Measurements from ENCODE around the gene EPHA8. TPM values are rescaled to one million over a fixed set of nuclear protein-coding genes. Genes with fewer than 3 reads are reported as not detected.

The EPHA8 gene
- polyA plus RNA-seq, 1 of the 3 experiments (the other 2 are of a cell fraction) = 0.02 TPM

DNA sequence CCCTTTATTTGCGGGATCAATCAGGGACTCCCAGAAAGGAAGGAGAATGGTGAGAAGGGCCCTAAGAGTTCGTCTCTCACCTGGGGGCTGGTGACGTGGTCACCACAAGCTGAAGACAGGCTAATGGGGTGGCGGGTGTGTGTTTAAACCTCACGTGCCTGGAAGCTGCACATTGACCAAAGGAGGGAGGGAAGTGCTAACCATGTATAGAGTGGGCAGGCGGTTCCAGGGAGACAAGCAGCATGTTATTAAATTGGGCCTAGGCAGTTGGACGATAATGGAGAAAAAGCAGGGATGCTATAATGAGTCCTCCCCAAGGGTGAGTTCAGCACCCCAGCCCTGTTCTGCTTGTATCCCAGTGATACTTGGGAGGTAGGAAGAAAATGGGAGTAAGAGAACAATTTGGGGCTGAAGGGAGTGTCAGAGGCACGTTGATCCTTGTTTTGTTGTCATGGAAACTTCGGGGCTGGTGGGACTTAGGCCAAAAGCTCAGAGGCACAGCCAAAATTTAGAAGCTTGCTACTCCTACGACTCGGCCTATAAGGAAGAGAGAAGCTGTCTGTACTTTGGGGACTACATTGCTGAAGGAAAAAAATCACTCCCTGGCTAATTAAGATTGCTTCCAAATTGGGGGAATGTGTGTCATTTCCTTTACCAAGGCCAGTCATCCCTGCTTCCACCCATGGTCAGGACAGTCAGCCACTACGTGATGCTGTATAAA lies 33.2 kb upstream of the EPHA8 start:
- Histone ChIP-seq H3K9ac (no peak overlapping the region), H3K27me3 (ENCODE audit: insufficient read depth) (no peaks in the 10 kb centered on the region), H4K20me1 (ENCODE audit: insufficient read depth) (no peaks in the 10 kb centered on the region), H3K27ac (ENCODE audit: low read depth in 2 of 2, low read length in 1 of 2) (no peak overlapping the region), H3K36me3 (replicated peaks in 1 of 2; ENCODE audit: control insufficient read depth in 1 of 2, insufficient read depth in 2 of 2, low read length in 1 of 2) (peaks cover 0 to 30% of the 10 kb centered on the region in 2 experiments), H3K9me3 (no peaks in the 10 kb centered on the region), H3K4me1 (ENCODE audit: control insufficient read depth in 1 of 2, insufficient read depth in 2 of 2, low read depth in 1 of 2, low read length in 1 of 2) (peaks cover 0 to 46% of the 10 kb centered on the region in 2 experiments; a peak in 1 of 4 replicates), H3F3A (replicated peaks; ENCODE audit: insufficient read depth) (no peaks in the 10 kb centered on the region), H3K79me2 (ENCODE audit: insufficient read depth) (no peaks in the 10 kb centered on the region), H3K9me2 (no peaks in the 10 kb centered on the region), H3K4me3 (ENCODE audit: low read depth in 2 of 2, low read length in 1 of 2) (no peak overlapping the region), H2AFZ (ENCODE audit: low read depth) (no peak overlapping the region), H3K4me2 (no peak overlapping the region)
- CTCF ChIA-PET = interaction anchor here (0.6 to 11.7 kb wide), 8 partner anchors 11 to 425 kb away, joined by 3 to 289 read pairs (median 4); partner anchors contain the start of gene C1QC
- WGBS (ENCODE audit: low lambda C conversion rate) = 94% methylated on average over 12 of the region's 12 CpGs
- TF ChIP-seq TEAD4 (IDR thresholded peaks at IDR 0.05; ENCODE audit: borderline replicate concordance, insufficient read depth) (no peak), ELF1 (IDR thresholded peaks at IDR 0.05) (no peak), EZH2phosphoT487 (IDR thresholded peaks at IDR 0.05; ENCODE audit: borderline replicate concordance, low read depth) (no peak), EP300 (IDR thresholded peaks at IDR 0.05; ENCODE audit: borderline replicate concordance in 1 of 2, low read depth in 1 of 2, low read length in 1 of 2) (no peak), SIN3A (IDR thresholded peaks at IDR 0.05; ENCODE audit: borderline replicate concordance, low read depth, low read length) (no peak), RFX5 (IDR thresholded peaks at IDR 0.05; ENCODE audit: low read length) (no peak), NRF1 (IDR thresholded peaks at IDR 0.05; ENCODE audit: low read depth, low read length) (no peak), YY1 (IDR thresholded peaks at IDR 0.05; ENCODE audit: low read depth) (no peak), RAD21 (IDR thresholded peaks at IDR 0.05; ENCODE audit: low read length) (no peak), POLR2AphosphoS5 (IDR thresholded peaks at IDR 0.05; ENCODE audit: low read depth, low read length) (no peak), JUND (IDR thresholded peaks at IDR 0.05) (no peak), CHD2 (IDR thresholded peaks at IDR 0.05; ENCODE audit: low read length, partially characterized antibody) (no peak), TAF1 (IDR thresholded peaks at IDR 0.05; ENCODE audit: borderline replicate concordance, low read depth, low read length) (no peak)
- TF ChIP-seq, protein P1, sequence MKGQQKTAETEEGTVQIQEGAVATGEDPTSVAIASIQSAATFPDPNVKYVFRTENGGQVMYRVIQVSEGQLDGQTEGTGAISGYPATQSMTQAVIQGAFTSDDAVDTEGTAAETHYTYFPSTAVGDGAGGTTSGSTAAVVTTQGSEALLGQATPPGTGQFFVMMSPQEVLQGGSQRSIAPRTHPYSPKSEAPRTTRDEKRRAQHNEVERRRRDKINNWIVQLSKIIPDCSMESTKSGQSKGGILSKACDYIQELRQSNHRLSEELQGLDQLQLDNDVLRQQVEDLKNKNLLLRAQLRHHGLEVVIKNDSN (IDR thresholded peaks at IDR 0.05; ENCODE audit: borderline replicate concordance, low read depth) = no peak
- TF ChIP-seq, protein P2, sequence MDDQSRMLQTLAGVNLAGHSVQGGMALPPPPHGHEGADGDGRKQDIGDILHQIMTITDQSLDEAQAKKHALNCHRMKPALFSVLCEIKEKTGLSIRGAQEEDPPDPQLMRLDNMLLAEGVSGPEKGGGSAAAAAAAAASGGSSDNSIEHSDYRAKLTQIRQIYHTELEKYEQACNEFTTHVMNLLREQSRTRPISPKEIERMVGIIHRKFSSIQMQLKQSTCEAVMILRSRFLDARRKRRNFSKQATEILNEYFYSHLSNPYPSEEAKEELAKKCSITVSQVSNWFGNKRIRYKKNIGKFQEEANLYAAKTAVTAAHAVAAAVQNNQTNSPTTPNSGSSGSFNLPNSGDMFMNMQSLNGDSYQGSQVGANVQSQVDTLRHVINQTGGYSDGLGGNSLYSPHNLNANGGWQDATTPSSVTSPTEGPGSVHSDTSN (IDR thresholded peaks at IDR 0.05) = no peak
- TF ChIP-seq, protein P3, sequence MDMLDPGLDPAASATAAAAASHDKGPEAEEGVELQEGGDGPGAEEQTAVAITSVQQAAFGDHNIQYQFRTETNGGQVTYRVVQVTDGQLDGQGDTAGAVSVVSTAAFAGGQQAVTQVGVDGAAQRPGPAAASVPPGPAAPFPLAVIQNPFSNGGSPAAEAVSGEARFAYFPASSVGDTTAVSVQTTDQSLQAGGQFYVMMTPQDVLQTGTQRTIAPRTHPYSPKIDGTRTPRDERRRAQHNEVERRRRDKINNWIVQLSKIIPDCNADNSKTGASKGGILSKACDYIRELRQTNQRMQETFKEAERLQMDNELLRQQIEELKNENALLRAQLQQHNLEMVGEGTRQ (IDR thresholded peaks at IDR 0.05; ENCODE audit: borderline replicate concordance, low read depth, low read length) = no peak
- POLR2A ChIA-PET = no interaction called here
- DNase-seq = no peak

Data from SK-N-SH (cell line).